ENCODE measurements around the gene NDST1.

DNA sequence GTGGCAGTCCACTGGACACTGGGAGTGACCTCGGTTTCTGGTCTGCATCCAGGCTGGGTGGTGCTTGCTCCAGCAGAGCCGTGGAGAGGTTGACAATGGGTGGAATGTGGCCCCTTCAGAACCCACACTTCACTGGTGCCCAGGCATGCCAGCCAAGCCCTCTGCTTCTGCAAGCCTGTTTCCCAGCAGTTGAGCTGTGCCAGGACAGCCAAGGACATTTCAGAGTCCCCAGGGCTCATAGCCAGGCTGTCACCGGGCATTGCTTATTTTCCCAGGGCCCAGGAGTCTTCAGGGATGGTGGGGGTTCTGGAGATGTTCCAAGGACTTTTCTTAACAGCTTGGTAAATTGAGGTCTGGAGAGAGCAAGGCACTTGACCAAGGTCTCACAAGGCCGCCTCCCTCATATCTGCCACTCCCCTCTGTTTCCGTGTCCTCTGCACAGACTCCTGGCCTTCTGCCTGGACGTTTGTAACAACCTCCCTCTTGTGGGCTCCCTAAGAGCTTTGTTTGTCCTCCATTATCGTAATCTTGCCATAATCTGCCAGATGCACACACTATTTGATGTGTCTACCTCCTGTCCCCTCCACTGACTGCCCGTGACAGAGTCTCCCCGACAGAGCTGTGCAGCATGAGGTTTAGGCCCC is 3.8 kb upstream of the NDST1 start:
- TF ChIP-seq, protein P1, sequence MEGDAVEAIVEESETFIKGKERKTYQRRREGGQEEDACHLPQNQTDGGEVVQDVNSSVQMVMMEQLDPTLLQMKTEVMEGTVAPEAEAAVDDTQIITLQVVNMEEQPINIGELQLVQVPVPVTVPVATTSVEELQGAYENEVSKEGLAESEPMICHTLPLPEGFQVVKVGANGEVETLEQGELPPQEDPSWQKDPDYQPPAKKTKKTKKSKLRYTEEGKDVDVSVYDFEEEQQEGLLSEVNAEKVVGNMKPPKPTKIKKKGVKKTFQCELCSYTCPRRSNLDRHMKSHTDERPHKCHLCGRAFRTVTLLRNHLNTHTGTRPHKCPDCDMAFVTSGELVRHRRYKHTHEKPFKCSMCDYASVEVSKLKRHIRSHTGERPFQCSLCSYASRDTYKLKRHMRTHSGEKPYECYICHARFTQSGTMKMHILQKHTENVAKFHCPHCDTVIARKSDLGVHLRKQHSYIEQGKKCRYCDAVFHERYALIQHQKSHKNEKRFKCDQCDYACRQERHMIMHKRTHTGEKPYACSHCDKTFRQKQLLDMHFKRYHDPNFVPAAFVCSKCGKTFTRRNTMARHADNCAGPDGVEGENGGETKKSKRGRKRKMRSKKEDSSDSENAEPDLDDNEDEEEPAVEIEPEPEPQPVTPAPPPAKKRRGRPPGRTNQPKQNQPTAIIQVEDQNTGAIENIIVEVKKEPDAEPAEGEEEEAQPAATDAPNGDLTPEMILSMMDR (IDR thresholded peaks at IDR 0.05), result no peak
- no peak for TF ChIP-seq ZFX (IDR thresholded peaks at IDR 0.05; ENCODE audit: borderline replicate concordance)

All from 22Rv1 (cell line).